Thoracic aorta (tissue), 2 donors: ENCODE results near the gene ZMYND15. TPM values are rescaled to one million over a fixed set of nuclear protein-coding genes. Genes with fewer than 3 reads are reported as not detected.
A peak's percentile ranks its signal among the peaks of the same experiment; 100 is the strongest.

ENCODE experiments used
- ATAC-seq: fragments of 150-250 bp; one replicate; pipeline ENCODE4 v1.8.0; 2017; ENCODE audit warnings: low read depth; ENCODE audit not compliant: insufficient number of reproducible peaks, low FRiP score
- DNase-seq: peaks from one replicate; pipeline ENCODE4 v3.0.0-alpha.2; 2020; ENCODE audit warnings: low spot score
- H3K27ac ChIP-seq, 2 donors: fragments of 200-600 bp; sonication (generic); 1 replicate in 1 of 2; 2 replicates in 1 of 2; pipeline ENCODE4 v1.5.1; 2016; ENCODE audit warnings: mild to moderate bottlenecking in 2 of 2, moderate library complexity in 2 of 2
- H3K27me3 ChIP-seq: fragments of 200-600 bp; sonication (generic); replicated peaks from 2 replicates; pipeline ENCODE4 v1.6.0; 2016; ENCODE audit warnings: mild to moderate bottlenecking; ENCODE audit not compliant: insufficient read depth
- H3K36me3 ChIP-seq: fragments of 200-600 bp; sonication (generic); one replicate; pipeline ENCODE4 v1.5.1; 2016
- H3K4me1 ChIP-seq, 2 donors: fragments of 200-600 bp; sonication (generic); 1 replicate in 1 of 2; 2 replicates in 1 of 2; pipeline versions ENCODE4 v1.5.1 to v1.6.0; 2016; ENCODE audit warnings: low read depth in 2 of 2, mild to moderate bottlenecking in 1 of 2; ENCODE audit not compliant: control insufficient read depth in 1 of 2
- H3K4me3 ChIP-seq: fragments of 200-600 bp; sonication (generic); 2 replicates; pipeline ENCODE4 v1.5.1; 2016; ENCODE audit warnings: mild to moderate bottlenecking
- H3K9me3 ChIP-seq: fragments of 200-600 bp; sonication (generic); 2 replicates; pipeline ENCODE4 v1.5.1; 2016
- total RNA-seq, 2 donors: library from RNA; depleted of rRNA; stranded (reverse); fragments of >200 nt; gene quantifications; one replicate each; pipeline versions ENCODE4 v1.1.0 to v1.2.3, GENCODE V29; 2016
- TF ChIP-seq, protein P1 (sequence below): fragments of 200-600 bp; sonication (generic); IDR thresholded peaks from one replicate; pipeline ENCODE4 v1.5.1; 2019; ENCODE audit warnings: antibody characterized with exemption

ZMYND15 gene
- total RNA-seq, 2 donors from 2014 or later: 2.5 to 5.8 TPM

DNA sequence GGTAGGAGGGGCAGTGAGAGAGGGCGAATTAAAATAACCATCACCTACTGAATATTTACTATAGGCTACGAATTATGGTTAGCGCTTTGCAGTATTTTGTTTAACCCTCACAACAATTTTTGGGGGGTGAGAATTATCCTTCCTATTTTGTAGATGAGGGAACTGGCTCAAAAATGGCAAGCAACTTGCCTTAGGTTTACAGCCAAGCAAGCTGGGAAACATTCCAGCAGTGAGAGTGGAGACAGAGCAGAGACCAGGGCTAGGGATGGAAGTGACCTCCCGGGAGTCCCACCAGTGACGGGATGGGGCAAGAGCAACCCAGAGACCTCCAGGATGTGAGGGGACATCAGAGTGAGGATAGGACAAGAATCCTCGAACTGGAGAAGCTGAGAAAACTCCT lies 46.9 kb downstream of the ZMYND15 start:
- peaks cover 22 to 42% of the 10 kb centered on the region in 2 donors for H3K4me1 ChIP-seq
- TF ChIP-seq, protein P1, sequence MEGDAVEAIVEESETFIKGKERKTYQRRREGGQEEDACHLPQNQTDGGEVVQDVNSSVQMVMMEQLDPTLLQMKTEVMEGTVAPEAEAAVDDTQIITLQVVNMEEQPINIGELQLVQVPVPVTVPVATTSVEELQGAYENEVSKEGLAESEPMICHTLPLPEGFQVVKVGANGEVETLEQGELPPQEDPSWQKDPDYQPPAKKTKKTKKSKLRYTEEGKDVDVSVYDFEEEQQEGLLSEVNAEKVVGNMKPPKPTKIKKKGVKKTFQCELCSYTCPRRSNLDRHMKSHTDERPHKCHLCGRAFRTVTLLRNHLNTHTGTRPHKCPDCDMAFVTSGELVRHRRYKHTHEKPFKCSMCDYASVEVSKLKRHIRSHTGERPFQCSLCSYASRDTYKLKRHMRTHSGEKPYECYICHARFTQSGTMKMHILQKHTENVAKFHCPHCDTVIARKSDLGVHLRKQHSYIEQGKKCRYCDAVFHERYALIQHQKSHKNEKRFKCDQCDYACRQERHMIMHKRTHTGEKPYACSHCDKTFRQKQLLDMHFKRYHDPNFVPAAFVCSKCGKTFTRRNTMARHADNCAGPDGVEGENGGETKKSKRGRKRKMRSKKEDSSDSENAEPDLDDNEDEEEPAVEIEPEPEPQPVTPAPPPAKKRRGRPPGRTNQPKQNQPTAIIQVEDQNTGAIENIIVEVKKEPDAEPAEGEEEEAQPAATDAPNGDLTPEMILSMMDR: no peak
- H3K36me3 ChIP-seq: no peaks in the 10 kb centered on the region
- no peaks in the 10 kb centered on the region for H3K27me3 ChIP-seq
- ATAC-seq (no peak), DNase-seq (no peak)
- H3K9me3 ChIP-seq: no peaks in the 10 kb centered on the region
- H3K4me3 ChIP-seq: peak overlapping the region; percentile 62
- no peak overlapping the region for H3K27ac ChIP-seq

DNA sequence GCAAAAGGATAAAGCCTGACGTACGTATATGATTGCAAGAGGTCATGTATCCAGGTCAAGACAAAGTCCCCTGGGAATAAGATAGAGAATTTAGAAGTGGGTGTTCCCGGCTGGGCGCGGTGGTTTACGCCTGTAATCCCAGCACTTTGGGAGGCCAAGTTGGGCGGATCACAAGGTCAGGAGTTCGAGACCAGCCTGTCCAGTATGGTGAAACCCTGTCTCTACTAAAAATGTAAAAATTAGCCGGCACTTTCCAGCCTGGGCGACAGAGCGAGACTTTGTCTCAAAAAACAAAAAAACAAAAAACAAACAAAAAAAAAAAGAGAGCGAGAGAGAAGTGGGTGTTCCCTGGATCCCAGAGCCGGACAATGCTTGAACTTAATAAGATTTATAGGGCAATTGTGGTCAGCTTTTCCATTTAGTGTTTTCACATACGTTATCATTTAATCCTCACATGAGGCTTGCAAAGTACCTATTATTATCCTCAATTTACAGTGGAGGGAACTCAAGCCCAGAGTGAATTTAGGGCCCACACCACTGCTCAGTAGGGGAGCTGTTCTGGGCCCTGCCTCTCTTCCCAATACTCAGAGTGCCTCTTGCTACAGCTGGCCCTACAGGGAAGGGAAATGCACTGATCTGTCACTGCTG lies 48.6 kb downstream of the ZMYND15 start:
- TF ChIP-seq, protein P1: no peak
- Histone ChIP-seq H3K4me1 (peaks cover 22 to 42% of the 10 kb centered on the region in 2 donors), H3K9me3 (no peaks in the 10 kb centered on the region), H3K36me3 (no peaks in the 10 kb centered on the region), H3K27me3 (no peaks in the 10 kb centered on the region), H3K27ac (no peak overlapping the region), H3K4me3 (peak overlapping the region; percentile 95)
- DNase-seq (no peak), ATAC-seq (no peak)

DNA sequence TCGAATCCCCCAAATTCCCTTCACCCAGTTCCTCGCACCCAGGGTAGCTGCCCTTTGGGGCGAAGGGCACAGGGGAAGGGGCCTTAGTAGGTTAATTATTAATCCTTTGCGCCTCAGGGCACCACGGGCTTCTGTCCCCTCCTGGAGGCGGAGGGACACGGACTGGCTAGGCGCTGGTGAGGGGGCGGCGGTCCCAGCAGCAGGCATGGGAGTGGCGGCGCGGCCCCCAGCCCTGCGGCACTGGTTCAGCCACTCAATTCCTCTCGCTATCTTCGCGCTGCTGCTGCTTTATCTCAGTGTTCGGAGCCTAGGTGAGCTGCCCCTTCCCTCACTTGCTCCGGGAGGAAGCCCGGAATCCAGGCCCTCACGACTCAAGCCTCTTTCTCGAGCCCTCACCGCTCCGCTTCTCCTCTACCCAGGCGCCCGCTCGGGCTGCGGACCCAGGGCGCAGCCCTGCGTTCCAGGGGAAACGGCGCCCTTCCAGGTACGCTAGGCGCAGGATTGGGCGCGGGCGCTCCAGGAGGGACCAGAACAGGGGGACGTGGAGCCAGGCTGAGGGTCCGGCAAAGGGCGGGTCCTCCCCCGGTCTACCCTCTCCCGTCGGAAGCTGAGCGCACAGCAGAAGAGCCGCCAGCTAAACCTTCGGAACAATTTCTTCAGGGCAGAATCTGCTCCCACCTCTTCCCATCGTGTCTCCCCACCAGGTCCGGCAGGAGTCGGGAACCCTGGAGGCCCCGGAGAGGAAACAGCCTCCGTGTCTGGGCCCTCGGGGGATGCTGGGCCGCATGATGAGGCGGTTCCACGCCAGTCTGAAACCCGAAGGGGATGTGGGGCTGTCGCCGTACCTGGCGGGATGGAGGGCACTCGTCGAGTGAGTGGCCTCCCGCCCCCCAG lies 49.4 kb downstream of the ZMYND15 start, which contains the start of gene GLTPD2:
Gene GLTPD2, plus strand, starts transcription at position 158 of the 894 bp plus-strand sequence. Its CDS starts 48 bp downstream, at position 206.
- Histone ChIP-seq H3K27ac (peak within 1 kb of the TSS; percentile 89 to 97), H3K4me3 (peak within 1 kb of the TSS; percentile 95), H3K9me3 (no peaks in the 10 kb centered on the region), H3K4me1 (peaks cover 22 to 42% of the 10 kb centered on the region in 2 donors), H3K36me3 (no peaks in the 10 kb centered on the region), H3K27me3 (no peaks in the 10 kb centered on the region)
- TF ChIP-seq, protein P1: no peak
- ATAC-seq (peak; percentile 14), DNase-seq (no peak)

DNA sequence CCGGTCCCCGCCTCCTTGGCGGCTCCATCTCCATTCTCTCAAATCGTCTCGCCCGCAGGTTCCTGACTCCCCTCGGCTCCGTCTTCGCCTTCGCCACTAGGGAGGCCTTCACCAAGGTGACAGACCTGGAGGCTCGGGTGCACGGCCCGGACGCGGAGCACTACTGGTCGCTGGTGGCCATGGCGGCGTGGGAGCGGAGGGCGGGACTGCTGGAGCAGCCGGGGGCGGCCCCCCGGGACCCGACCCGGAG lies 50.0 kb downstream of the ZMYND15 start:
- peak overlapping the region; percentile 89 to 97 for H3K27ac ChIP-seq
- H3K36me3 ChIP-seq: no peaks in the 10 kb centered on the region
- peaks cover 22 to 42% of the 10 kb centered on the region in 2 donors for H3K4me1 ChIP-seq
- no peaks in the 10 kb centered on the region for H3K27me3 ChIP-seq
- DNase-seq: no peak
- TF ChIP-seq, protein P1: no peak
- no peaks in the 10 kb centered on the region for H3K9me3 ChIP-seq
- peak; percentile 13 for ATAC-seq
- H3K4me3 ChIP-seq: peak overlapping the region; percentile 95

DNA sequence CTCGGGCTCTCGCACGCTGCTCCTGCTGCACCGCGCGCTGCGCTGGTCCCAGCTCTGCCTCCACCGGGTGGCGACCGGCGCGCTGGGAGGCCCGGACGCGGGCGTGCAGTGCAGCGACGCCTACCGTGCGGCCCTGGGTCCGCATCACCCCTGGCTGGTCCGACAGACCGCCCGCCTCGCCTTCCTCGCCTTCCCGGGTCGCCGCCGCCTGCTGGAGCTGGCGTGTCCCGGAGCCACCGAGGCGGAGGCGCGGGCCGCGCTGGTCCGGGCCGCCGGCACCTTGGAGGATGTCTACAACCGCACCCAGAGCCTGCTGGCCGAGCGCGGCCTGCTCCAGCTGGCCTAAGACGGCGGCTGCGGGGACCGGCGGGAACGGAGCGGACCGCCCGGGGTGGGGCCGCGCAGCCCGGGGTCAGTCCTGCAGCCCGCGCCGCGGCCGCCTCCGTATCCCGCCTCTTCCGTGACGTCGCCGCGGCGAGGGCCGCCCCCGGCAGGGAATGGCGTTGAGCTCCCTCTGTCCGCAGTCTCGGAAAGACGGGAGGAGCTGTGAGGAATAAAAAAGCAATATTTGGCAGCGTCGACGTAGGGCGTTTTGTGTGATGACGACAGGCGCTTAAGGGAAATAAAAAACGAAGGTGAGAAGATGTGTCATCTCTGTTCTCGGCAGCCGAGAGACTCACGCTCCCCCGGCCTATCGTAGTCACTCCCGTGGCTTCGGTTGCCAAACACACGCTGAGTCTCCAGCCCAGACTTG lies 50.5 kb downstream of the ZMYND15 start:
- Histone ChIP-seq H3K4me1 (peaks cover 22 to 42% of the 10 kb centered on the region in 2 donors), H3K36me3 (no peaks in the 10 kb centered on the region), H3K27me3 (no peaks in the 10 kb centered on the region), H3K9me3 (no peaks in the 10 kb centered on the region), H3K4me3 (peak overlapping the region; percentile 95), H3K27ac (peak overlapping the region; percentile 89 to 97)
- DNase-seq: peak; percentile 57
- TF ChIP-seq, protein P1: peak; percentile 77
- ATAC-seq: peak; percentile 67
